Neural progenitor cell (in vitro differentiated cells): ENCODE results near the gene PLCL1.

Experiments used
- CTCF ChIP-seq: fragments of 200-600 bp; sonication (generic); IDR thresholded peaks from 2 replicates; pipeline ENCODE4 v1.5.1; 2017; ENCODE audit warnings: antibody characterized with exemption, mild to moderate bottlenecking
- EZH2 ChIP-seq: fragments of 200-600 bp; sonication (generic); IDR thresholded peaks from 2 replicates; pipeline ENCODE4 v1.6.1; 2017; ENCODE audit warnings: antibody characterized with exemption, mild to moderate bottlenecking, moderate library complexity
- EZH2phosphoT487 ChIP-seq: fragments of 200-600 bp; sonication (generic); IDR thresholded peaks from 2 replicates; pipeline ENCODE4 v1.6.1; 2017; ENCODE audit warnings: antibody characterized with exemption

- TF ChIP-seq CTCF, result no peak
- TF ChIP-seq EZH2, result no peak
- no peak for TF ChIP-seq EZH2phosphoT487
Measured at GRCh38 chr2:197908990-197909776, 104.8 kb downstream of the PLCL1 start.
